Immature natural killer cell (primary cell): ENCODE results near the gene SLC2A10. TPM values are rescaled to one million over a fixed set of nuclear protein-coding genes. Genes with fewer than 3 reads are reported as not detected.

Experiments
- DNase-seq, 3 donors: peaks; one replicate each; pipeline ENCODE4 v3.0.0; 2022; ENCODE audit warnings: mixed read lengths in 1 of 3
- H3K27ac Mint-ChIP-seq, 6 donors: one replicate each; pipeline ENCODE4 v1.8.0; 2020; ENCODE audit warnings: mixed read lengths in 6 of 6, mild to moderate bottlenecking in 5 of 6, inconsistent platforms in 4 of 6, moderate library complexity in 3 of 6
- H3K27me3 Mint-ChIP-seq, 3 donors: one replicate each; pipeline ENCODE4 v1.8.0; 2020 to 2021; ENCODE audit warnings: low read depth in 3 of 3, mild to moderate bottlenecking in 3 of 3, mixed read lengths in 3 of 3, moderate library complexity in 3 of 3, inconsistent platforms in 1 of 3
- H3K36me3 Mint-ChIP-seq, 3 donors: one replicate each; pipeline ENCODE4 v1.8.0; 2020; ENCODE audit warnings: mixed read lengths in 3 of 3, inconsistent platforms in 2 of 3, mild to moderate bottlenecking in 2 of 3
- H3K4me1 Mint-ChIP-seq, 2 donors: one replicate each; pipeline ENCODE4 v1.8.0; 2020; ENCODE audit warnings: inconsistent platforms in 2 of 2, mild to moderate bottlenecking in 2 of 2, mixed read lengths in 2 of 2, moderate library complexity in 1 of 2
- H3K4me3 Mint-ChIP-seq, 5 donors: one replicate each; pipeline ENCODE4 v1.8.0; 2020; ENCODE audit warnings: mild to moderate bottlenecking in 5 of 5, mixed read lengths in 5 of 5, inconsistent platforms in 3 of 5, moderate library complexity in 3 of 5
- H3K9me3 Mint-ChIP-seq, 6 donors: one replicate each; pipeline ENCODE4 v1.8.0; 2020; ENCODE audit warnings: mild to moderate bottlenecking in 6 of 6, mixed read lengths in 6 of 6, inconsistent platforms in 4 of 6, moderate library complexity in 3 of 6
- polyA plus RNA-seq, 3 donors: library from polyadenylated mRNA; unstranded; fragments of 300-500 nt; fragmentation: Illumina TruSeq; gene quantifications; one replicate each; pipeline ENCODE4 v1.2.3, GENCODE V29; 2021

Gene SLC2A10
- 1 to 10 TPM in 2 of 3 donors, not detected in 1; 1.3 to 3.0 TPM for polyA plus RNA-seq

- peaks cover 4 to 7% (median 7%) of the 10 kb centered on the region in 3 donors for H3K27me3 Mint-ChIP-seq
Observed at GRCh38 chr20:46709459-46710152, at the start of gene SLC2A10. Gene SLC2A10, plus strand, starts transcription at chr20:46709649. Its CDS starts 88 bp downstream, at chr20:46709737.

GRCh38 chr20:46660487-46660886, 49.0 kb upstream of the SLC2A10 start:
- no peak for DNase-seq
- peaks cover 0 to 10% (median 4%) of the 10 kb centered on the region in 3 donors for H3K36me3 Mint-ChIP-seq
- no peak overlapping the region for H3K27ac Mint-ChIP-seq
- H3K4me1 Mint-ChIP-seq = no peaks in the 10 kb centered on the region
- H3K4me3 Mint-ChIP-seq = no peak overlapping the region
- H3K27me3 Mint-ChIP-seq = no peaks in the 10 kb centered on the region
- no peaks in the 10 kb centered on the region for H3K9me3 Mint-ChIP-seq

More at GRCh38 chr20:46709459-46710152, at the start of gene SLC2A10:
- Mint-ChIP-seq H3K9me3 (peaks cover 0 to 3% (median 0%) of the 10 kb centered on the region in 6 donors), H3K4me1 (peaks cover 11 to 15% of the 10 kb centered on the region in 2 donors), H3K4me3 (peak within 1 kb of the TSS; percentile 81 to 89 (median 85)), H3K27ac (peak within 1 kb of the TSS in 5 of 6 donors; percentile 1 to 67 (median 32)), H3K36me3 (no peaks in the 10 kb centered on the region)
- peak; percentile 27 to 28 (median 27) for DNase-seq

- Mint-ChIP-seq H3K27ac (no peak overlapping the region), H3K4me3 (no peak overlapping the region), H3K27me3 (no peaks in the 10 kb centered on the region), H3K9me3 (no peaks in the 10 kb centered on the region), H3K36me3 (peaks cover 0 to 13% (median 4%) of the 10 kb centered on the region in 3 donors), H3K4me1 (no peaks in the 10 kb centered on the region)
- no peak for DNase-seq
Observed at GRCh38 chr20:46661659-46662058, 47.8 kb upstream of the SLC2A10 start.

- no peaks in the 10 kb centered on the region for H3K9me3 Mint-ChIP-seq
- no peak for DNase-seq
- no peak overlapping the region for H3K27ac Mint-ChIP-seq
- no peak overlapping the region for H3K4me3 Mint-ChIP-seq
- no peaks in the 10 kb centered on the region for H3K4me1 Mint-ChIP-seq
- peaks cover 0 to 13% (median 9%) of the 10 kb centered on the region in 3 donors for H3K36me3 Mint-ChIP-seq
- no peaks in the 10 kb centered on the region for H3K27me3 Mint-ChIP-seq
Observed at GRCh38 chr20:46663531-46663930, 45.9 kb upstream of the SLC2A10 start.

GRCh38 chr20:46665602-46666001, 43.8 kb upstream of the SLC2A10 start:
- peaks cover 0 to 2% (median 0%) of the 10 kb centered on the region in 6 donors for H3K9me3 Mint-ChIP-seq
- DNase-seq = no peak
- H3K4me3 Mint-ChIP-seq = no peak overlapping the region
- no peaks in the 10 kb centered on the region for H3K27me3 Mint-ChIP-seq
- H3K36me3 Mint-ChIP-seq = peaks cover 0 to 16% (median 10%) of the 10 kb centered on the region in 3 donors
- H3K4me1 Mint-ChIP-seq = no peaks in the 10 kb centered on the region
- no peak overlapping the region for H3K27ac Mint-ChIP-seq

GRCh38 chr20:46666306-46666705, 43.1 kb upstream of the SLC2A10 start:
- Mint-ChIP-seq H3K27me3 (peaks cover 0 to 1% (median 0%) of the 10 kb centered on the region in 3 donors), H3K9me3 (peaks cover 0 to 4% (median 0%) of the 10 kb centered on the region in 6 donors), H3K4me3 (no peak overlapping the region), H3K27ac (no peak overlapping the region), H3K4me1 (no peaks in the 10 kb centered on the region), H3K36me3 (peaks cover 2 to 16% (median 8%) of the 10 kb centered on the region in 3 donors)
- DNase-seq = no peak

- Mint-ChIP-seq H3K27ac (no peak overlapping the region), H3K4me1 (no peaks in the 10 kb centered on the region), H3K4me3 (no peak overlapping the region), H3K27me3 (peaks cover 0 to 2% (median 0%) of the 10 kb centered on the region in 3 donors), H3K9me3 (peaks cover 0 to 4% (median 0%) of the 10 kb centered on the region in 6 donors), H3K36me3 (peaks cover 4 to 16% (median 8%) of the 10 kb centered on the region in 3 donors)
- DNase-seq = no peak
Observed at GRCh38 chr20:46666818-46667515, 42.5 kb upstream of the SLC2A10 start.

GRCh38 chr20:46670228-46670584, 39.2 kb upstream of the SLC2A10 start:
- Mint-ChIP-seq H3K9me3 (peaks cover 0 to 4% (median 0%) of the 10 kb centered on the region in 6 donors), H3K27ac (no peak overlapping the region), H3K27me3 (peaks cover 0 to 2% (median 0%) of the 10 kb centered on the region in 3 donors), H3K4me3 (no peak overlapping the region), H3K4me1 (no peaks in the 10 kb centered on the region), H3K36me3 (peaks cover 4 to 19% (median 4%) of the 10 kb centered on the region in 3 donors)
- no peak for DNase-seq

GRCh38 chr20:46670585-46671584, 38.6 kb upstream of the SLC2A10 start:
- Mint-ChIP-seq H3K4me1 (no peaks in the 10 kb centered on the region), H3K27ac (no peak overlapping the region), H3K4me3 (no peak overlapping the region), H3K27me3 (peaks cover 0 to 2% (median 0%) of the 10 kb centered on the region in 3 donors), H3K9me3 (peaks cover 0 to 4% (median 0%) of the 10 kb centered on the region in 6 donors), H3K36me3 (peaks cover 2 to 17% (median 4%) of the 10 kb centered on the region in 3 donors)
- no peak for DNase-seq

GRCh38 chr20:46671866-46672542, 37.4 kb upstream of the SLC2A10 start:
- no peak overlapping the region for H3K27ac Mint-ChIP-seq
- DNase-seq = no peak
- H3K4me1 Mint-ChIP-seq = no peaks in the 10 kb centered on the region
- peaks cover 0 to 4% (median 0%) of the 10 kb centered on the region in 6 donors for H3K9me3 Mint-ChIP-seq
- H3K4me3 Mint-ChIP-seq = no peak overlapping the region
- H3K36me3 Mint-ChIP-seq = peaks cover 0 to 17% (median 4%) of the 10 kb centered on the region in 3 donors
- peaks cover 0 to 2% (median 0%) of the 10 kb centered on the region in 3 donors for H3K27me3 Mint-ChIP-seq

GRCh38 chr20:46672543-46673148, 36.8 kb upstream of the SLC2A10 start:
- DNase-seq = no peak
- Mint-ChIP-seq H3K4me1 (no peaks in the 10 kb centered on the region), H3K36me3 (peaks cover 0 to 13% (median 4%) of the 10 kb centered on the region in 3 donors)

GRCh38 chr20:46673394-46674252, 35.8 kb upstream of the SLC2A10 start:
- no peaks in the 10 kb centered on the region for H3K4me1 Mint-ChIP-seq
- H3K9me3 Mint-ChIP-seq = peaks cover 0 to 4% (median 0%) of the 10 kb centered on the region in 6 donors
- H3K36me3 Mint-ChIP-seq = peaks cover 0 to 12% (median 4%) of the 10 kb centered on the region in 3 donors
- H3K4me3 Mint-ChIP-seq = no peak overlapping the region
- H3K27ac Mint-ChIP-seq = no peak overlapping the region
- DNase-seq = no peak
- H3K27me3 Mint-ChIP-seq = peaks cover 0 to 2% (median 0%) of the 10 kb centered on the region in 3 donors

More at GRCh38 chr20:46672543-46673148, 36.8 kb upstream of the SLC2A10 start:
- Mint-ChIP-seq H3K9me3 (peaks cover 0 to 4% (median 0%) of the 10 kb centered on the region in 6 donors), H3K4me3 (no peak overlapping the region), H3K27me3 (peaks cover 0 to 2% (median 0%) of the 10 kb centered on the region in 3 donors), H3K27ac (no peak overlapping the region)
